Neutrophil (primary cell): Measurements from ENCODE around the gene PIGV.
A peak's percentile ranks its signal among the peaks of the same experiment; 100 is the strongest.
"Not testable (repeated sequence)": the region's sequence is repeated elsewhere in the genome, so short reads cannot be mapped to it uniquely, and the experiment has no call there.

ENCODE experiments used
- H3K27ac ChIP-seq: fragments of 200-600 bp; sonication (generic); 2 replicates; pipeline ENCODE4 v1.5.1; 2016; ENCODE audit warnings: mild to moderate bottlenecking, moderate library complexity
- H3K27me3 ChIP-seq: fragments of 200-600 bp; sonication (generic); 2 replicates; pipeline ENCODE4 v1.6.0; 2016; ENCODE audit warnings: mild to moderate bottlenecking
- H3K36me3 ChIP-seq: fragments of 200-600 bp; sonication (generic); 2 replicates; pipeline ENCODE4 v1.5.1; 2017
- H3K4me1 ChIP-seq, 2 experiments: fragments of 200-600 bp in 1 of 2; sonication (generic) in 1 of 2; 1 replicate in 1 of 2; 2 replicates in 1 of 2; pipeline versions ENCODE4 v1.5.1 to v1.6.1; 2013 to 2016; ENCODE audit warnings: low read depth in 1 of 2, low read length in 1 of 2, mild to moderate bottlenecking in 1 of 2, moderate library complexity in 1 of 2; ENCODE audit not compliant: control insufficient read depth in 1 of 2, insufficient read depth in 1 of 2
- H3K4me3 ChIP-seq, 2 experiments: fragments of 200-600 bp in 1 of 2; sonication (generic) in 1 of 2; 1 replicate in 1 of 2; 2 replicates in 1 of 2; pipeline ENCODE4 v1.5.1; 2013 to 2016; ENCODE audit warnings: low read depth in 1 of 2, low read length in 1 of 2, mild to moderate bottlenecking in 1 of 2, moderate library complexity in 1 of 2
- H3K9me3 ChIP-seq: fragments of 200-600 bp; sonication (generic); 2 replicates; pipeline ENCODE4 v1.5.1; 2016
- TF ChIP-seq, protein P1 (sequence below): fragments of 200-600 bp; sonication (generic); IDR thresholded peaks from 2 replicates; pipeline ENCODE4 v1.5.1; 2016; ENCODE audit warnings: antibody characterized with exemption

Gene PIGV

DNA sequence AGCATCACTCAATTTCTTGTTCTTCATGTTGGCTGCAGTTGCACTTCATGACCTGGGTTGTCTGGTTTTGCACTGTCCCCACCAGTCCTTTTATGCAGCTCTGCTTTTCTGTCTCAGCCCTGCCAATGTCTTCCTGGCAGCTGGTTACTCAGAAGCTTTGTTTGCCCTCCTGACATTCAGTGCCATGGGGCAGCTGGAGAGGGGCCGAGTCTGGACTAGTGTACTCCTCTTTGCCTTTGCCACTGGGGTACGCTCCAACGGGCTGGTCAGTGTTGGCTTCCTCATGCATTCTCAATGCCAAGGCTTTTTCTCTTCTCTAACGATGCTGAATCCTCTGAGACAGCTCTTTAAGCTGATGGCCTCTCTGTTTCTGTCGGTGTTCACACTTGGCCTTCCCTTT lies 6.6 kb downstream of the PIGV start:
- H3K27ac ChIP-seq: no peak overlapping the region
- H3K36me3 ChIP-seq: peaks cover 44% of the 10 kb centered on the region
- H3K4me1 ChIP-seq: peaks cover 0 to 10% of the 10 kb centered on the region in 2 experiments
- H3K9me3 ChIP-seq: no peaks in the 10 kb centered on the region
- H3K4me3 ChIP-seq: no peak overlapping the region
- no peaks in the 10 kb centered on the region for H3K27me3 ChIP-seq
- TF ChIP-seq, protein P1, sequence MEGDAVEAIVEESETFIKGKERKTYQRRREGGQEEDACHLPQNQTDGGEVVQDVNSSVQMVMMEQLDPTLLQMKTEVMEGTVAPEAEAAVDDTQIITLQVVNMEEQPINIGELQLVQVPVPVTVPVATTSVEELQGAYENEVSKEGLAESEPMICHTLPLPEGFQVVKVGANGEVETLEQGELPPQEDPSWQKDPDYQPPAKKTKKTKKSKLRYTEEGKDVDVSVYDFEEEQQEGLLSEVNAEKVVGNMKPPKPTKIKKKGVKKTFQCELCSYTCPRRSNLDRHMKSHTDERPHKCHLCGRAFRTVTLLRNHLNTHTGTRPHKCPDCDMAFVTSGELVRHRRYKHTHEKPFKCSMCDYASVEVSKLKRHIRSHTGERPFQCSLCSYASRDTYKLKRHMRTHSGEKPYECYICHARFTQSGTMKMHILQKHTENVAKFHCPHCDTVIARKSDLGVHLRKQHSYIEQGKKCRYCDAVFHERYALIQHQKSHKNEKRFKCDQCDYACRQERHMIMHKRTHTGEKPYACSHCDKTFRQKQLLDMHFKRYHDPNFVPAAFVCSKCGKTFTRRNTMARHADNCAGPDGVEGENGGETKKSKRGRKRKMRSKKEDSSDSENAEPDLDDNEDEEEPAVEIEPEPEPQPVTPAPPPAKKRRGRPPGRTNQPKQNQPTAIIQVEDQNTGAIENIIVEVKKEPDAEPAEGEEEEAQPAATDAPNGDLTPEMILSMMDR: no peak

DNA sequence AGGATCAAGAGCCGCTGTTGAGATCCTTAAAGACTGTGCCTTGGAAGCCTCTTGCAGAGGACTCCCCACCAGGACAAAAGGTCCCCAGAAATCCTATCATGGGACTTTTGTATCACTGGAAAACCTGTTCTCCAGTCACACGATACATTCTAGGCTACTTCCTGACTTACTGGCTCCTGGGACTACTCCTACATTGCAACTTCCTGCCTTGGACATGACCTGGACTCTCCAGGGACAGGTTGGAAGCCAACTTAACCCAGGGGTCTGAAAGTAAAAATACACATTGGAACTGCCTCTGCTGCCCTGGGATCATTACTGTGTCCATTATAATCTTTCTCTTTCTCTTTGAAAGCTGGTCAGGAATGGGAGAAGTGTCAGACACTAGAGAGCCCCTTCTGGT lies 9.9 kb downstream of the PIGV start:
- H3K9me3 ChIP-seq: no peaks in the 10 kb centered on the region
- TF ChIP-seq, protein P1: no peak
- H3K4me3 ChIP-seq: no peak overlapping the region
- peaks cover 38% of the 10 kb centered on the region for H3K36me3 ChIP-seq
- H3K4me1 ChIP-seq: no peaks in the 10 kb centered on the region
- H3K27ac ChIP-seq: no peak overlapping the region
- H3K27me3 ChIP-seq: no peaks in the 10 kb centered on the region

DNA sequence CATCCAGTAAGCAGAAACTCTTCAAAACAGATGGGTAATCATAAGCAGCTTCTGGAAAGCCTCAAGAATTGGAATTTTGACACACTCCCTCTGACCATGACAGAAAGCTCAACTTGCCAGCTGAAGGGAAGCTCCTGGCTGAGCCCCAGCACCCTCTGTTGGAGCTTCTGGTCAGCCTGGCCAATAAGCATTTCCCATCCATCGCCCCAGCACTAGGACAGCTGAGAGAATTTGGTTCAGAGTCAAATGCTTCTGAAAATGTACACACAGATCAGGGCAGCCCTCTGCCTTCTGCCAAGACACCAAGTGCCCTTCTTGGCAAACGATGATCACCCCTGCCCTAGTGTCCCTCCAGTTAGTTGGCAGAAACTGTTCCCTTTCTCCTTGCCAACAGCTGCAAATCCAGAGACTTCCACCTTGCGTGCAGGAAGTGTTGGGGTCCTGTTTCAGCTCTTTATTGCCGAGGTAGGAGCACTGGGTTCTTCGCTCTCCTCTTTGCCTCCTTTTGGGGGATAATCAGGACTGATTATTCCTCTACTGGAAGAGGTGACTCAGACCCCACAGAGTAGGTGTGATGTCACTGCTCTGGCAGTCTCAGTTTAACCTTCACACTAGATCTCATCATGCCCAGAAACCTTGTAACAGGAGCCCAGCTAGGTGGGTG lies 11.9 kb downstream of the PIGV start:
- TF ChIP-seq, protein P1: no peak
- H3K9me3 ChIP-seq: no peaks in the 10 kb centered on the region
- peaks cover 25% of the 10 kb centered on the region for H3K36me3 ChIP-seq
- H3K27ac ChIP-seq: no peak overlapping the region
- no peaks in the 10 kb centered on the region for H3K27me3 ChIP-seq
- no peak overlapping the region for H3K4me3 ChIP-seq
- no peaks in the 10 kb centered on the region for H3K4me1 ChIP-seq

DNA sequence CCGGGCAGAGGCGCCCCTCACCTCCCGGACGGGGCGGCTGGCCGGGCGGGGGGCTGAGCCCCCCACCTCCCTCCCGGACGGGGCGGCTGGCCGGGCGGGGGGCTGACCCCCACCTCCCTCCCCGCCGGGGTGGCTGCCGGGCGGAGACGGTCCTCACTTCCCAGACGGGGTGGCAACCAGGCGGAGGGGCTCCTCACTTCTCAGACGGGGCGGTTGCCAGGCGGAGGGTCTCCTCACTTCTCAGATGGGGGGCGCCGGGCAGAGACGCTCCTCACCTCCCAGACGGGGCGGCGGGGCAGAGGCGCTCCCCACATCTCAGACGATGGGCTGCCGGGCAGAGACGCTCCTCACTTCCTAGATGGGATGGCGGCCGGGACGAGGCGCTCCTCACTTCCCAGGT lies 16.2 kb downstream of the PIGV start:
- H3K27ac ChIP-seq, H3K27me3 ChIP-seq, H3K4me3 ChIP-seq, H3K4me1 ChIP-seq, H3K9me3 ChIP-seq, H3K36me3 ChIP-seq: not testable (repeated sequence)

DNA sequence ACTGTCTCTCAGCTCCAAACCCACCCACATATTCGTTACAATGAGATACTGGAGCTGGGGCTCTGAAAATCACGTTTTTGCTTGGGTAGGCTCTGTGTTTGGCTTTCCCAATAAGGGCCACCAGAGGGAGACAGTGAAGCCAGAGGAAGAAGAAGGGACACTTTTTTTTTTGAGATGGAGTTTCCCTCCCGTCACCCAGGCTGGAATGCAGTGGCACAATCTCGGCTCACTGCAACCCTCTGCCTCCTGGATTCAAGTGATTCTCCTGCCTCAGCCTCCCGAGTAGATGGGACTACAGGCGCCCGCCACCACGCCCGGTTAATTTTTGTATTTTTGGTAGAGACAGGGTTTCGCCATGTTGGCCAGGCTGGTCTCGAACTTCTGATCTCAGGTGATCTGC lies 22.4 kb downstream of the PIGV start:
- H3K27me3 ChIP-seq, H3K9me3 ChIP-seq, H3K36me3 ChIP-seq: not testable (repeated sequence)
- TF ChIP-seq, protein P1: peak; percentile 83
- Histone ChIP-seq H3K4me3 (peak overlapping the region in 1 of 2 experiments; percentile 16), H3K27ac (peak overlapping the region; percentile 37), H3K4me1 (peaks cover 49 to 56% of the 10 kb centered on the region in 2 experiments)

DNA sequence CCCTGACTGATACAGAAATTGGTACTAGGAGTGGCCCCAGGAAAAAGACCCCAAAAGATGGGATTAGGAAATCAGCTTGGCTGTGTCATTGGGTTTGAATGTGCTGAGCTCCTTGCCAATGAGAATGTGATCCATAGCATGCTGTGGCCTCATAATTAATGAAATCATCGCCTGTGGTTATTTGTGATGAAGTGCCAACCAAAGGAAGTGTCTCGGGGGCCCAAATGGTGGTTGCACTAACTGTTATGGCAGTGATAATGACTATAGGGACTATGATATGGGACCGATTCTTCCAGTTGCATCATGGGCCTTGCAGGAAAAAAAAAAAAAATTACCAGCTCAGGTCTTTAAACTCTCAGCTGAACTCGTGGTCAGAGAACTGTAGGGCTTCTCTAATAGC lies 23.3 kb downstream of the PIGV start:
- H3K9me3 ChIP-seq: no peaks in the 10 kb centered on the region

More for the DNA sequence above, 23.3 kb downstream of the PIGV start:
- Histone ChIP-seq H3K27ac (no peak overlapping the region), H3K27me3 (no peaks in the 10 kb centered on the region), H3K36me3 (no peaks in the 10 kb centered on the region), H3K4me3 (no peak overlapping the region), H3K4me1 (peaks cover 56 to 59% of the 10 kb centered on the region in 2 experiments)
- TF ChIP-seq, protein P1: no peak
